NCI-H1092 (cell line): ENCODE data around the gene FAM13A.

ENCODE experiments used
- DNase-seq: peaks from one replicate; lab custom pipeline; 2025; lab: John Stamatoyannopoulos, UW

FAM13A gene

GRCh38 chr4:88843067-88843685 is 213.8 kb downstream of the FAM13A start:
- DNase-seq: peak; percentile 48

- DNase-seq: no peak
Observed at GRCh38 chr4:88841635-88842034, 215.3 kb downstream of the FAM13A start.

- DNase-seq: no peak
Observed at GRCh38 chr4:88836216-88836615, 220.8 kb downstream of the FAM13A start.

GRCh38 chr4:88831031-88831430 is 226.0 kb downstream of the FAM13A start:
- no peak for DNase-seq

- no peak for DNase-seq
Observed at GRCh38 chr4:88830598-88830997, 226.4 kb downstream of the FAM13A start.

- no peak for DNase-seq
Observed at GRCh38 chr4:88828842-88829571, 228.0 kb downstream of the FAM13A start.

- no peak for DNase-seq
Observed at GRCh38 chr4:88827442-88827841, 229.5 kb downstream of the FAM13A start.

GRCh38 chr4:88826771-88827170 is 230.2 kb downstream of the FAM13A start:
- DNase-seq: no peak

- no peak for DNase-seq
Observed at GRCh38 chr4:88825931-88826330, 231.1 kb downstream of the FAM13A start.

GRCh38 chr4:88823058-88823919 is 233.7 kb downstream of the FAM13A start:
- DNase-seq: no peak

GRCh38 chr4:88822034-88822789 is 234.8 kb downstream of the FAM13A start:
- no peak for DNase-seq

- DNase-seq: no peak
Observed at GRCh38 chr4:88821522-88821921, 235.5 kb downstream of the FAM13A start.

- no peak for DNase-seq
Observed at GRCh38 chr4:88820698-88821415, 236.1 kb downstream of the FAM13A start.

GRCh38 chr4:88819818-88820697 is 236.9 kb downstream of the FAM13A start:
- DNase-seq: no peak

- DNase-seq: peak; percentile 69
Observed at GRCh38 chr4:88818631-88819470, 238.1 kb downstream of the FAM13A start.

GRCh38 chr4:88817740-88818139 is 239.2 kb downstream of the FAM13A start:
- DNase-seq: no peak

GRCh38 chr4:88816360-88816759 is 240.6 kb downstream of the FAM13A start:
- DNase-seq: no peak

- no peak for DNase-seq
Observed at GRCh38 chr4:88814043-88814617, 242.9 kb downstream of the FAM13A start.

GRCh38 chr4:88813013-88813412 is 244.0 kb downstream of the FAM13A start:
- DNase-seq: no peak
